ENCODE measurements around the gene SRSF3. TPM values are rescaled to one million over a fixed set of nuclear protein-coding genes. Genes with fewer than 3 reads are reported as not detected.
"Not testable (repeated sequence)": the region's sequence is repeated elsewhere in the genome, so short reads cannot be mapped to it uniquely, and the experiment has no call there.

Gene SRSF3
- total RNA-seq, 1 donor from 2014 or later = 393 TPM

GRCh38 chr6:36572353-36573311, 21.5 kb upstream of the SRSF3 start:
- intact Hi-C loops (cut with micrococcal nuclease) = not testable (repeated sequence)

- intact Hi-C loops (cut with micrococcal nuclease) = no loop called here
Observed at GRCh38 chr6:36574679-36575078, 19.5 kb upstream of the SRSF3 start.

- intact Hi-C loops (cut with micrococcal nuclease) = no loop called here
Observed at GRCh38 chr6:36576578-36576977, 17.6 kb upstream of the SRSF3 start.

- intact Hi-C loops (cut with micrococcal nuclease) = no loop called here
Observed at GRCh38 chr6:36577301-36577700, 16.9 kb upstream of the SRSF3 start.

- intact Hi-C loops (cut with micrococcal nuclease) = no loop called here
Observed at GRCh38 chr6:36578030-36578429, 16.1 kb upstream of the SRSF3 start.

- intact Hi-C loops (cut with micrococcal nuclease) = no loop called here
Observed at GRCh38 chr6:36578431-36578830, 15.7 kb upstream of the SRSF3 start.

GRCh38 chr6:36580184-36580526, 14.0 kb upstream of the SRSF3 start:
- intact Hi-C loops (cut with micrococcal nuclease) = no loop called here

GRCh38 chr6:36581716-36582115, 12.4 kb upstream of the SRSF3 start:
- intact Hi-C loops (cut with micrococcal nuclease) = no loop called here

GRCh38 chr6:36586606-36587005, 7.6 kb upstream of the SRSF3 start:
- intact Hi-C loops (cut with micrococcal nuclease) = no loop called here

- intact Hi-C loops (cut with micrococcal nuclease) = not testable (repeated sequence)
Observed at GRCh38 chr6:36589025-36589400, 5.1 kb upstream of the SRSF3 start.

GRCh38 chr6:36590237-36590636, 3.9 kb upstream of the SRSF3 start:
- intact Hi-C loops (cut with micrococcal nuclease) = loop anchor here (5.0 to 10.0 kb wide), 4 partner anchors 468 to 1107 kb away; partner anchors contain the start of genes CMTR1, MDGA1 and PIM1

GRCh38 chr6:36592221-36592655, 1.9 kb upstream of the SRSF3 start:
- intact Hi-C loops (cut with micrococcal nuclease) = loop anchor here (5.0 to 10.0 kb wide), 4 partner anchors 470 to 1105 kb away; partner anchors contain the start of genes CMTR1, MDGA1 and PIM1

GRCh38 chr6:36593569-36594028, 563 bp upstream of the SRSF3 start:
- intact Hi-C loops (cut with micrococcal nuclease) = loop anchor here (1.0 to 10.0 kb wide), 9 partner anchors 46 to 1104 kb away; partner anchors contain the start of genes CMTR1, KCTD20, MAPK14 and MDGA1

GRCh38 chr6:36594816-36595643, 868 bp downstream of the SRSF3 start:
- intact Hi-C loops (cut with micrococcal nuclease) = loop anchor here (1.0 to 10.0 kb wide), 9 partner anchors 48 to 1102 kb away; partner anchors contain the start of genes CMTR1, KCTD20, MAPK14 and MDGA1

GRCh38 chr6:36596356-36596755, 2.2 kb downstream of the SRSF3 start:
- intact Hi-C loops (cut with micrococcal nuclease) = loop anchor here (10.0 kb wide), 1 partner anchor 838 kb away; the partner anchor contains the start of gene CMTR1

GRCh38 chr6:36597775-36598174, 3.6 kb downstream of the SRSF3 start:
- intact Hi-C loops (cut with micrococcal nuclease) = loop anchor here (10.0 kb wide), 1 partner anchor 837 kb away; the partner anchor contains the start of gene CMTR1

- intact Hi-C loops (cut with micrococcal nuclease) = loop anchor here (10.0 kb wide), 1 partner anchor 836 kb away; the partner anchor contains the start of gene CMTR1
Observed at GRCh38 chr6:36598326-36598725, 4.2 kb downstream of the SRSF3 start.

- intact Hi-C loops (cut with micrococcal nuclease) = loop anchor here (10.0 kb wide), 1 partner anchor 836 kb away; the partner anchor contains the start of gene CMTR1
Observed at GRCh38 chr6:36598739-36599318, 4.7 kb downstream of the SRSF3 start.

- intact Hi-C loops (cut with micrococcal nuclease) = loop anchor here (10.0 kb wide), 1 partner anchor 835 kb away; the partner anchor contains the start of gene CMTR1
Observed at GRCh38 chr6:36599791-36600209, 5.6 kb downstream of the SRSF3 start.

- intact Hi-C loops (cut with micrococcal nuclease) = no loop called here
Observed at GRCh38 chr6:36600564-36601146, 6.5 kb downstream of the SRSF3 start.

Measured in T-helper 1 cell treated with Interleukin-12 subunit alpha and Interleukin-12 subunit beta and Interleukin-4 antibody, amounts not matched to agents 30 ng/mL and 1 ng/mL, for 36 hours (primary cell).